Measurements from ENCODE around the gene SHROOM3. TPM values are rescaled to one million over a fixed set of nuclear protein-coding genes. Genes with fewer than 3 reads are reported as not detected.

SHROOM3 gene
- total and polyA plus RNA-seq, 2 experiments from 2014 or later = 11.3 to 73.5 TPM

GRCh38 chr4:76691807-76692582 is 257.0 kb downstream of the SHROOM3 start (continued):
- TF ChIP-seq, protein P1, sequence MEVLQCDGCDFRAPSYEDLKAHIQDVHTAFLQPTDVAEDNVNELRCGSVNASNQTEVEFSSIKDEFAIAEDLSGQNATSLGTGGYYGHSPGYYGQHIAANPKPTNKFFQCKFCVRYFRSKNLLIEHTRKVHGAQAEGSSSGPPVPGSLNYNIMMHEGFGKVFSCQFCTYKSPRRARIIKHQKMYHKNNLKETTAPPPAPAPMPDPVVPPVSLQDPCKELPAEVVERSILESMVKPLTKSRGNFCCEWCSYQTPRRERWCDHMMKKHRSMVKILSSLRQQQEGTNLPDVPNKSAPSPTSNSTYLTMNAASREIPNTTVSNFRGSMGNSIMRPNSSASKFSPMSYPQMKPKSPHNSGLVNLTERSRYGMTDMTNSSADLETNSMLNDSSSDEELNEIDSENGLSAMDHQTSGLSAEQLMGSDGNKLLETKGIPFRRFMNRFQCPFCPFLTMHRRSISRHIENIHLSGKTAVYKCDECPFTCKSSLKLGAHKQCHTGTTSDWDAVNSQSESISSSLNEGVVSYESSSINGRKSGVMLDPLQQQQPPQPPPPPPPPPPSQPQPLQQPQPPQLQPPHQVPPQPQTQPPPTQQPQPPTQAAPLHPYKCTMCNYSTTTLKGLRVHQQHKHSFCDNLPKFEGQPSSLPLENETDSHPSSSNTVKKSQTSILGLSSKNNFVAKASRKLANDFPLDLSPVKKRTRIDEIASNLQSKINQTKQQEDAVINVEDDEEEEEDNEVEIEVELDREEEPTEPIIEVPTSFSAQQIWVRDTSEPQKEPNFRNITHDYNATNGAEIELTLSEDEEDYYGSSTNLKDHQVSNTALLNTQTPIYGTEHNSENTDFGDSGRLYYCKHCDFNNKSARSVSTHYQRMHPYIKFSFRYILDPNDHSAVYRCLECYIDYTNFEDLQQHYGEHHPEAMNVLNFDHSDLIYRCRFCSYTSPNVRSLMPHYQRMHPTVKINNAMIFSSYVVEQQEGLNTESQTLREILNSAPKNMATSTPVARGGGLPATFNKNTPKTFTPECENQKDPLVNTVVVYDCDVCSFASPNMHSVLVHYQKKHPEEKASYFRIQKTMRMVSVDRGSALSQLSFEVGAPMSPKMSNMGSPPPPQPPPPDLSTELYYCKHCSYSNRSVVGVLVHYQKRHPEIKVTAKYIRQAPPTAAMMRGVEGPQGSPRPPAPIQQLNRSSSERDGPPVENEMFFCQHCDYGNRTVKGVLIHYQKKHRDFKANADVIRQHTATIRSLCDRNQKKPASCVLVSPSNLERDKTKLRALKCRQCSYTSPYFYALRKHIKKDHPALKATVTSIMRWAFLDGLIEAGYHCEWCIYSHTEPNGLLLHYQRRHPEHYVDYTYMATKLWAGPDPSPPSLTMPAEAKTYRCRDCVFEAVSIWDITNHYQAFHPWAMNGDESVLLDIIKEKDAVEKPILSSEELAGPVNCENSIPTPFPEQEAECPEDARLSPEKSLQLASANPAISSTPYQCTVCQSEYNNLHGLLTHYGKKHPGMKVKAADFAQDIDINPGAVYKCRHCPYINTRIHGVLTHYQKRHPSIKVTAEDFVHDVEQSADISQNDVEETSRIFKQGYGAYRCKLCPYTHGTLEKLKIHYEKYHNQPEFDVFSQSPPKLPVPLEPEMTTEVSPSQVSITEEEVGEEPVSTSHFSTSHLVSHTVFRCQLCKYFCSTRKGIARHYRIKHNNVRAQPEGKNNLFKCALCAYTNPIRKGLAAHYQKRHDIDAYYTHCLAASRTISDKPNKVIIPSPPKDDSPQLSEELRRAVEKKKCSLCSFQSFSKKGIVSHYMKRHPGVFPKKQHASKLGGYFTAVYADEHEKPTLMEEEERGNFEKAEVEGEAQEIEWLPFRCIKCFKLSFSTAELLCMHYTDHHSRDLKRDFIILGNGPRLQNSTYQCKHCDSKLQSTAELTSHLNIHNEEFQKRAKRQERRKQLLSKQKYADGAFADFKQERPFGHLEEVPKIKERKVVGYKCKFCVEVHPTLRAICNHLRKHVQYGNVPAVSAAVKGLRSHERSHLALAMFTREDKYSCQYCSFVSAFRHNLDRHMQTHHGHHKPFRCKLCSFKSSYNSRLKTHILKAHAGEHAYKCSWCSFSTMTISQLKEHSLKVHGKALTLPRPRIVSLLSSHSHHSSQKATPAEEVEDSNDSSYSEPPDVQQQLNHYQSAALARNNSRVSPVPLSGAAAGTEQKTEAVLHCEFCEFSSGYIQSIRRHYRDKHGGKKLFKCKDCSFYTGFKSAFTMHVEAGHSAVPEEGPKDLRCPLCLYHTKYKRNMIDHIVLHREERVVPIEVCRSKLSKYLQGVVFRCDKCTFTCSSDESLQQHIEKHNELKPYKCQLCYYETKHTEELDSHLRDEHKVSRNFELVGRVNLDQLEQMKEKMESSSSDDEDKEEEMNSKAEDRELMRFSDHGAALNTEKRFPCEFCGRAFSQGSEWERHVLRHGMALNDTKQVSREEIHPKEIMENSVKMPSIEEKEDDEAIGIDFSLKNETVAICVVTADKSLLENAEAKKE (CRISPR knock-in tag; IDR thresholded peaks at IDR 0.05) = no peak
- no peak for TF ChIP-seq STAT1 (IDR thresholded peaks at IDR 0.05; ENCODE audit: unreplicated experiment)
- no peak for TF ChIP-seq ETS1 (IDR thresholded peaks at IDR 0.05)
- TF ChIP-seq JUNB (IDR thresholded peaks at IDR 0.05; ENCODE audit: unreplicated experiment) = no peak
- TF ChIP-seq POLR2AphosphoS5 (IDR thresholded peaks at IDR 0.05; ENCODE audit: low read depth) = no peak
- no peak for TF ChIP-seq ZNF114 (CRISPR knock-in tag; IDR thresholded peaks at IDR 0.05)
- TF ChIP-seq CREB1 (CRISPR knock-in tag; IDR thresholded peaks at IDR 0.05; ENCODE audit: low read depth) = no peak

DNA sequence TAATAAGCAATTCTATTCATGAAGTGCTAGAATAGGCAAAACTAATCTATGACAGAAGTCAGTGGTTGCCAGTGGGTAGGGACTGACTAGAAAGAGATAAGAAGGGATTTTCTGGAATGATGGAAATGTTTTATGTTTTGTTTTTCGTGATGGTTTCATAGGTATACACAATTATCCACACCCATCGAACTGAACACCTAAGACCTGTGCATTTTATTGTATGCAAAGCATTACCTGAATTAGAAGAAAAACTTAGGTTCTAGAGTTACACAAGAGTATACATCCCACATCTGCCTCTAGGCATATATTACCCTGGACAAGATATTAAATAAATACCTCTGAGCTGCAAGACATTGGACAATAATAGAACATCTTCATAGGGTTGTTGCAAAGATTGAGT is 257.7 kb downstream of the SHROOM3 start:
- Mint-ChIP-seq H3K36me3 (ENCODE audit: low read depth) (no peaks in the 10 kb centered on the region; the same call in 2 of the 3 replicates), H3K4me1 (peaks cover 71% of the 10 kb centered on the region), H3K27me3 (ENCODE audit: insufficient read depth, low read depth, poor library complexity) (peaks cover 12% of the 10 kb centered on the region), H3K27ac (no peak overlapping the region), H3K4me3 (no peak overlapping the region), H3K9me3 (no peaks in the 10 kb centered on the region)
- H4K20me1 ChIP-seq (replicated peaks; ENCODE audit: insufficient read depth) = peaks cover 25% of the 10 kb centered on the region
- H2AFZ ChIP-seq = no peak overlapping the region
- H3K79me2 ChIP-seq (replicated peaks; ENCODE audit: insufficient read depth) = peaks cover 79% of the 10 kb centered on the region
- peaks cover 7% of the 10 kb centered on the region; the same call in 1 of the 2 replicates for H3K27me3 ChIP-seq (ENCODE audit: insufficient read depth)
- H3K4me2 ChIP-seq = no peak overlapping the region
- no peak overlapping the region for H3K4me3 ChIP-seq
- DNase-seq (ENCODE audit: low spot score) (no peak), ATAC-seq (no peak)
- no peaks in the 10 kb centered on the region for H3F3A ChIP-seq (replicated peaks; ENCODE audit: low read depth)
- no peak overlapping the region for H3K27ac ChIP-seq (ENCODE audit: low read depth)
- H3K4me1 ChIP-seq (ENCODE audit: insufficient read depth) = peaks cover 59% of the 10 kb centered on the region
- no peaks in the 10 kb centered on the region for H3K36me3 ChIP-seq (ENCODE audit: insufficient read depth)
- no peaks in the 10 kb centered on the region for H3K9me2 ChIP-seq (ENCODE audit: insufficient read depth)
- TF ChIP-seq, protein P1 (CRISPR knock-in tag; IDR thresholded peaks at IDR 0.05) = no peak
- no peak for TF ChIP-seq JUNB (IDR thresholded peaks at IDR 0.05; ENCODE audit: unreplicated experiment)
- TF ChIP-seq NANOG (IDR thresholded peaks at IDR 0.05; ENCODE audit: borderline replicate concordance) = no peak
- TF ChIP-seq ZNF114 (CRISPR knock-in tag; IDR thresholded peaks at IDR 0.05) = no peak

All from GM23338 (cell line).